ENCODE data around the gene MTREX. TPM values are rescaled to one million over a fixed set of nuclear protein-coding genes. Genes with fewer than 3 reads are reported as not detected.

The MTREX gene
- total RNA-seq, 1 experiment from 2014 or later, result 25.6 TPM

GRCh38 chr5:55305345-55305744, 2.4 kb upstream of the MTREX start:
- no TSS peak for BruUV-seq (replicated peaks)
- Histone ChIP-seq H4K20me1 (ENCODE audit: low read length) (no peaks in the 10 kb centered on the region), H3K4me3 (ENCODE audit: low read length) (peak overlapping the region; percentile 82), H2AFZ (ENCODE audit: low read length) (no peak overlapping the region), H3K79me2 (ENCODE audit: low read length) (peaks cover 91% of the 10 kb centered on the region), H3K27me3 (ENCODE audit: low read length) (no peaks in the 10 kb centered on the region), H3K9me3 (ENCODE audit: low read length) (no peaks in the 10 kb centered on the region), H3K4me1 (ENCODE audit: insufficient read depth, low read length) (peaks cover 32% of the 10 kb centered on the region), H3K27ac (ENCODE audit: low read length) (no peak overlapping the region), H3K9me2 (replicated peaks; ENCODE audit: low read length) (no peaks in the 10 kb centered on the region), H3K36me3 (ENCODE audit: low read depth, low read length) (peaks cover 3% of the 10 kb centered on the region), H3F3A (ENCODE audit: low read length, unreplicated experiment) (no peaks in the 10 kb centered on the region), H3K9ac (ENCODE audit: low read length) (no peak overlapping the region), H3K4me2 (ENCODE audit: low read length) (peak overlapping the region; percentile 87)
- intact Hi-C loops (cut with micrococcal nuclease), result loop anchor here (5.0 kb wide), 1 partner anchor 118 kb away; no protein-coding TSS in a partner anchor
- POLR2A ChIA-PET (ENCODE audit: unreplicated experiment), result no interaction called here
- ATAC-seq (no peak), DNase-seq (no peak)
- CTCF ChIA-PET, result no interaction called here
- TF ChIP-seq EZH2phosphoT487 (IDR thresholded peaks at IDR 0.05; ENCODE audit: borderline replicate concordance, low read length) (no peak), EZH2 (IDR thresholded peaks at IDR 0.05; ENCODE audit: low read length, unreplicated experiment) (no peak)
- TF ChIP-seq, protein P1, sequence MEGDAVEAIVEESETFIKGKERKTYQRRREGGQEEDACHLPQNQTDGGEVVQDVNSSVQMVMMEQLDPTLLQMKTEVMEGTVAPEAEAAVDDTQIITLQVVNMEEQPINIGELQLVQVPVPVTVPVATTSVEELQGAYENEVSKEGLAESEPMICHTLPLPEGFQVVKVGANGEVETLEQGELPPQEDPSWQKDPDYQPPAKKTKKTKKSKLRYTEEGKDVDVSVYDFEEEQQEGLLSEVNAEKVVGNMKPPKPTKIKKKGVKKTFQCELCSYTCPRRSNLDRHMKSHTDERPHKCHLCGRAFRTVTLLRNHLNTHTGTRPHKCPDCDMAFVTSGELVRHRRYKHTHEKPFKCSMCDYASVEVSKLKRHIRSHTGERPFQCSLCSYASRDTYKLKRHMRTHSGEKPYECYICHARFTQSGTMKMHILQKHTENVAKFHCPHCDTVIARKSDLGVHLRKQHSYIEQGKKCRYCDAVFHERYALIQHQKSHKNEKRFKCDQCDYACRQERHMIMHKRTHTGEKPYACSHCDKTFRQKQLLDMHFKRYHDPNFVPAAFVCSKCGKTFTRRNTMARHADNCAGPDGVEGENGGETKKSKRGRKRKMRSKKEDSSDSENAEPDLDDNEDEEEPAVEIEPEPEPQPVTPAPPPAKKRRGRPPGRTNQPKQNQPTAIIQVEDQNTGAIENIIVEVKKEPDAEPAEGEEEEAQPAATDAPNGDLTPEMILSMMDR (conservative IDR thresholded peaks at IDR 0.05; ENCODE audit: low read depth, low read length), result no peak

GRCh38 chr5:55306641-55307382, 977 bp upstream of the MTREX start:
- no peaks in the 10 kb centered on the region for H3K9me3 ChIP-seq (ENCODE audit: low read length)
- BruUV-seq (replicated peaks), result TSS peak; percentile 50
- TF ChIP-seq EZH2phosphoT487 (IDR thresholded peaks at IDR 0.05; ENCODE audit: borderline replicate concordance, low read length) (no peak), EZH2 (IDR thresholded peaks at IDR 0.05; ENCODE audit: low read length, unreplicated experiment) (no peak)
- TF ChIP-seq, protein P1 (conservative IDR thresholded peaks at IDR 0.05; ENCODE audit: low read depth, low read length), result no peak
- intact Hi-C loops (cut with micrococcal nuclease), result loop anchor here (2.0 to 5.0 kb wide), 2 partner anchors 80 to 120 kb away; partner anchors contain the start of gene MCIDAS
- peak overlapping the region; percentile 82 for H3K4me3 ChIP-seq (ENCODE audit: low read length)
- peaks cover 3% of the 10 kb centered on the region; the same call in 1 of the 2 replicates for H3K36me3 ChIP-seq (ENCODE audit: low read depth, low read length)
- H3K79me2 ChIP-seq (ENCODE audit: low read length), result peaks cover 95% of the 10 kb centered on the region
- H3K27ac ChIP-seq (ENCODE audit: low read length), result peak overlapping the region; percentile 87; the same call in 1 of the 2 replicates
- H4K20me1 ChIP-seq (ENCODE audit: low read length), result no peaks in the 10 kb centered on the region
- ChIA-PET CTCF (no interaction called here), POLR2A (ENCODE audit: unreplicated experiment) (interaction anchor here (0.5 to 0.6 kb wide), 4 partner anchors 25 to 343 kb away, joined by 3 to 6 read pairs (median 4); no protein-coding TSS in a partner anchor)
- H3K9ac ChIP-seq (ENCODE audit: low read length), result peak overlapping the region; percentile 99
- no peaks in the 10 kb centered on the region for H3K9me2 ChIP-seq (replicated peaks; ENCODE audit: low read length)
- peak; percentile 10 for ATAC-seq
- no peaks in the 10 kb centered on the region for H3K27me3 ChIP-seq (ENCODE audit: low read length)
- H3F3A ChIP-seq (ENCODE audit: low read length, unreplicated experiment), result no peaks in the 10 kb centered on the region
- peaks cover 32% of the 10 kb centered on the region for H3K4me1 ChIP-seq (ENCODE audit: insufficient read depth, low read length)
- DNase-seq, result no peak
- H2AFZ ChIP-seq (ENCODE audit: low read length), result peak overlapping the region; percentile 89
- peak overlapping the region; percentile 87 for H3K4me2 ChIP-seq (ENCODE audit: low read length)
